A549 (cell line): Measurements from ENCODE around the gene CHST13.

ENCODE experiments used
- CHD4 ChIP-seq: fragments of 200-600 bp; sonication (generic); IDR thresholded peaks from 2 replicates; pipeline ENCODE4 v1.6.1; 2016; ENCODE audit warnings: antibody characterized with exemption, mild to moderate bottlenecking, borderline replicate concordance
- CTCF ChIP-seq: fragments of >200 bp; sonication (Bioruptor Twin); formaldehyde crosslinking; IDR thresholded peaks from 3 replicates; pipeline ENCODE4 v1.5.1; 2016
- KDM5A ChIP-seq: fragments of 200-600 bp; sonication (generic); IDR thresholded peaks from 2 replicates; pipeline ENCODE4 v1.6.1; 2016; ENCODE audit warnings: antibody characterized with exemption, mild to moderate bottlenecking

- TF ChIP-seq CTCF (no peak), CHD4 (no peak), KDM5A (no peak)
Measured at GRCh38 chr3:126571078-126571477, 47.1 kb downstream of the CHST13 start.
